MCF 10A (cell line): ENCODE results near the gene MERTK. TPM values are rescaled to one million over a fixed set of nuclear protein-coding genes. Genes with fewer than 3 reads are reported as not detected.

Experiments used
- BruUV-seq: library from RNA; stranded (reverse); fragments of 400-500 nt; replicated peaks from 2 replicates; lab custom pipeline; 2021; lab: Mats Ljungman, UMichigan
- CTCF ChIA-PET: fragments of 300-600 bp; sonication (Branson Sonifier 250); formaldehyde crosslinking; extraction: SDS; loops from one replicate; lab custom pipeline; 2021; ENCODE audit warnings: antibody characterized with exemption, inconsistent platforms; lab: Yijun Ruan, JAX
- POLR2A ChIA-PET: fragments of 300-600, 350-650 bp; sonication (Branson Sonifier 250); formaldehyde crosslinking; extraction: SDS; loops from one replicate; lab custom pipeline; 2020; ENCODE audit warnings: antibody characterized with exemption, inconsistent platforms; lab: Yijun Ruan, JAX
- DNase-seq: peaks from one replicate; pipeline ENCODE4 v3.0.0-alpha.2; 2018; ENCODE audit not compliant: unreplicated experiment
- H3K27ac Mint-ChIP-seq: one replicate; pipeline ENCODE4 v1.8.0; 2022; ENCODE audit warnings: mild to moderate bottlenecking, low read depth, mixed read lengths; ENCODE audit not compliant: unreplicated experiment
- H3K27me3 Mint-ChIP-seq: one replicate; pipeline ENCODE4 v1.8.0; 2022; ENCODE audit warnings: mixed read lengths; ENCODE audit not compliant: insufficient read depth, unreplicated experiment
- H3K36me3 Mint-ChIP-seq: one replicate; pipeline ENCODE4 v1.8.0; 2022; ENCODE audit warnings: mild to moderate bottlenecking, moderate library complexity, mixed read lengths; ENCODE audit not compliant: insufficient read depth, unreplicated experiment
- H3K4me1 Mint-ChIP-seq: one replicate; pipeline ENCODE4 v1.8.0; 2022; ENCODE audit warnings: mixed read lengths; ENCODE audit not compliant: insufficient read depth, unreplicated experiment
- H3K4me3 Mint-ChIP-seq: one replicate; pipeline ENCODE4 v1.8.0; 2022; ENCODE audit warnings: mild to moderate bottlenecking, moderate library complexity, mixed read lengths; ENCODE audit not compliant: unreplicated experiment
- H3K9me3 Mint-ChIP-seq: one replicate; pipeline ENCODE4 v1.8.0; 2022; ENCODE audit warnings: mixed read lengths; ENCODE audit not compliant: unreplicated experiment
- CTCF ChIP-seq: fragments of 200-600 bp; IDR thresholded peaks from one replicate; pipeline ENCODE4 v1.8.0; 2022; ENCODE audit warnings: antibody characterized with exemption, mild to moderate bottlenecking; ENCODE audit not compliant: unreplicated experiment
- intact Hi-C: fragments of 100-400 bp; cut with micrococcal nuclease; formaldehyde crosslinking; loops from 2 replicates; pipeline ENCODE4 v1.14.1; 2022
- total RNA-seq: library from RNA; stranded (reverse); gene quantifications from 2 replicates; pipeline ENCODE4 v1.2.3, GENCODE V29; 2022

MERTK gene
- total RNA-seq, 1 experiment from 2014 or later = 0.19 TPM

GRCh38 chr2:111977240-111977639, 78.8 kb downstream of the MERTK start:
- Mint-ChIP-seq H3K4me3 (no peak overlapping the region), H3K27me3 (peaks cover 4% of the 10 kb centered on the region), H3K27ac (no peak overlapping the region), H3K9me3 (peaks cover 15% of the 10 kb centered on the region), H3K4me1 (peaks cover 17% of the 10 kb centered on the region), H3K36me3 (no peaks in the 10 kb centered on the region)
- intact Hi-C loops = no loop called here
- DNase-seq = no peak
- TF ChIP-seq CTCF = no peak
- POLR2A ChIA-PET = interaction anchor here (0.6 to 1.1 kb wide), 3 partner anchors 21 to 57 kb away, joined by 3 read pairs; no protein-coding TSS in a partner anchor
- CTCF ChIA-PET = no interaction called here
- BruUV-seq = no TSS peak

DNA sequence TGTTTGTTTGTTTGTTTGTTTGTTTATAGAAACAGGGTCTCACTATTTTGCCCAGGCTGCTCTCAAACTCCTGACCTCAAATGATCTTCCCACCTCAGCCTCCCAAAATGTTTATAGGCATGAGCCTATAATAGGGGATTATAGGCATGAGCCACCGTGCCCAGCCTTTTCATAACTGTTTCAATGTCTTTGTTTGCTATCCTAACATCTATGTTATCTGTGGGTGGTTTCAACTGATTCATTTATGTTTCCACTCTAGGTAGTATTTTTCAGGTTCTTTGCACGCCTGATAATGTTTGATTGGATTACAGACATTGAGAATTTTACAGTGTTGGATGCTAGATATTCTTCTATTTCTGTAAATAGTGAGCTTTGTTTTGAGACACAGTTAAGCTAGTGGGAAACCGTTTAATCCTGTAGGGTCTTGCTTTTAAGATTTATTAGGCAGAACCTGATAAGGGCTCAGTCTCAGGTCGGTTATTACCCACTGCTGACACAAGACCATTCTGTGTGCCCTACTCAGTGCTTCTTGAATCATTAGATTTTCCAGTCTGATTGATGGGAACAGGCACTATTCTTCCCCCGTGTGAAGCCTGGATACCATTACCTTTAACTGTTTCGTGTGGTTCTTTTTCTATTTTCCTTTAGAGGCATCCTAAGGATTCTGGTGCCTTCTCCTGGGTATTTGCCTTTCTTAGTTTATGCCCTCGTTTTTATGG, 80.2 kb downstream of the MERTK start:
- Mint-ChIP-seq H3K4me3 (no peak overlapping the region), H3K27me3 (no peaks in the 10 kb centered on the region), H3K9me3 (peaks cover 15% of the 10 kb centered on the region), H3K4me1 (peaks cover 15% of the 10 kb centered on the region), H3K36me3 (no peaks in the 10 kb centered on the region), H3K27ac (no peak overlapping the region)
- no peak for DNase-seq
- no TSS peak for BruUV-seq
- TF ChIP-seq CTCF = no peak
- intact Hi-C loops = no loop called here
- ChIA-PET POLR2A (interaction anchor here (1.4 kb wide), 1 partner anchor 15 kb away, joined by 3 read pairs; no protein-coding TSS in a partner anchor), CTCF (interaction anchor here (0.7 kb wide), 2 partner anchors 16 to 214 kb away, joined by 4 read pairs; no protein-coding TSS in a partner anchor)

DNA sequence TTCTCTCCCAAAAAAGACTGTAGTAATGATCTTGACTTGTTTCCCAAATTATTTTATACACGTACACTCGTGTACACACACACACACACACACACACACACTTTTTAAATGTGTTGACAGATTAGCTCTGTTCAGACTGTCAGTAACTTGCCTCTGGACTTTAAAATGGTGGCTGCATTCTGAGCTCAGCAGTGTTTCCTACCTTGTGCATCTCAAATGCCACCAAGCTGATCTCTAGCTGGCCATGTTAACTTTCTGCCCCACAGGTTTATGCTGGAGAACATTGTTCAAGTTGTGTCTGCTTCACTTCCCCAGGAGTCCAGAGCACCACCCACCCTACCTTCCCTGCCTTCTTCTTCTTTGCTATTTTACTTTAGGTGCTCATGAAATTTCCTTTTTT, 83.3 kb downstream of the MERTK start:
- Mint-ChIP-seq H3K9me3 (peaks cover 12% of the 10 kb centered on the region), H3K4me1 (peaks cover 5% of the 10 kb centered on the region), H3K27me3 (no peaks in the 10 kb centered on the region), H3K4me3 (no peak overlapping the region), H3K27ac (no peak overlapping the region), H3K36me3 (no peaks in the 10 kb centered on the region)
- no peak for DNase-seq
- intact Hi-C loops = no loop called here
- TF ChIP-seq CTCF = no peak
- ChIA-PET CTCF (no interaction called here), POLR2A (interaction anchor here (0.7 kb wide), 1 partner anchor 76 kb away, joined by 3 read pairs; no protein-coding TSS in a partner anchor)
- BruUV-seq = no TSS peak

DNA sequence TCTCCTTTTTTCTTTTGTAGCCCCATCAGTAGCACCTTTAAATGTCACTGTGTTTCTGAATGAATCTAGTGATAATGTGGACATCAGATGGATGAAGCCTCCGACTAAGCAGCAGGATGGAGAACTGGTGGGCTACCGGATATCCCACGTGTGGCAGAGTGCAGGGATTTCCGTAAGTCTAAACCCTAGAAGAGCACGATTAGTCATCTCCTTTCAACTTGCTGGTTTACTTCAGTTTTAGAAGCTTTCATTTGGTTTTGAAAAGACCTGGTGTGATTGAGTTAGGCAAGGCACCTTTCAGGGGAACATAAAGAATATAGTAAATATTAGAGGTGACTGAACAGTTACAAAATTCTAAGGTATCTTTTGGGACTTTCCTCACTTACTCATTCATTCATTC, 84.4 kb downstream of the MERTK start:
- TF ChIP-seq CTCF = no peak
- BruUV-seq = no TSS peak
- H3K36me3 Mint-ChIP-seq = no peaks in the 10 kb centered on the region
- DNase-seq = no peak
- H3K27me3 Mint-ChIP-seq = no peaks in the 10 kb centered on the region
- ChIA-PET CTCF (interaction anchor here (0.7 kb wide), 1 partner anchor 18 kb away, joined by 4 read pairs; no protein-coding TSS in a partner anchor), POLR2A (interaction anchor here (0.8 kb wide), 1 partner anchor 12 kb away, joined by 3 read pairs; no protein-coding TSS in a partner anchor)
- intact Hi-C loops = no loop called here
- H3K9me3 Mint-ChIP-seq = peaks cover 2% of the 10 kb centered on the region
- H3K4me1 Mint-ChIP-seq = peaks cover 5% of the 10 kb centered on the region
- no peak overlapping the region for H3K4me3 Mint-ChIP-seq
- no peak overlapping the region for H3K27ac Mint-ChIP-seq
